SK-N-SH (cell line): ENCODE measurements around the gene C16orf74. TPM values are rescaled to one million over a fixed set of nuclear protein-coding genes. Genes with fewer than 3 reads are reported as not detected.

Experiments
- CTCF ChIA-PET: fragments of 300-600, 350-600 bp; formaldehyde crosslinking; extraction: SDS; loops from one replicate; lab custom pipeline; 2021; lab: Yijun Ruan, JAX
- POLR2A ChIA-PET: fragments of 350-600 bp; sonication (Branson Sonifier 250); formaldehyde crosslinking; extraction: SDS; loops from one replicate; lab custom pipeline; 2020; ENCODE audit warnings: antibody characterized with exemption, inconsistent platforms; lab: Yijun Ruan, JAX
- DNase-seq: peaks from one replicate; pipeline ENCODE4 v3.0.0; 2012
- H2AFZ ChIP-seq: fragments of 200-600 bp; sonication (generic); 2 replicates; pipeline ENCODE4 v1.8.1; 2016; ENCODE audit warnings: antibody characterized with exemption, mild to moderate bottlenecking, low read depth
- H3F3A ChIP-seq: fragments of 200-600 bp; sonication (generic); replicated peaks from 2 replicates; pipeline ENCODE3; 2016; ENCODE audit warnings: antibody characterized with exemption, mild to moderate bottlenecking; ENCODE audit not compliant: insufficient read depth
- H3K27ac ChIP-seq, 2 experiments: fragments of 200-500 bp in 1 of 2; fragments of 200-600 bp in 1 of 2; sonication (Bioruptor generic) in 1 of 2; sonication (generic), shearing (Covaris generic) in 1 of 2; 2 replicates each; pipeline versions ENCODE4 v1.5.1 to v1.6.1; 2014 to 2016; ENCODE audit warnings: low read depth in 2 of 2, inconsistent platforms in 1 of 2, low read length in 1 of 2, mild to moderate bottlenecking in 1 of 2, mixed read lengths in 1 of 2
- H3K27me3 ChIP-seq: fragments of 200-600 bp; sonication (generic), shearing (Covaris generic); 2 replicates; pipeline ENCODE4 v1.6.1; 2016; ENCODE audit warnings: mixed run types; ENCODE audit not compliant: insufficient read depth
- H3K36me3 ChIP-seq, 2 experiments: fragments of 200-500 bp in 1 of 2; fragments of 200-600 bp in 1 of 2; sonication (Bioruptor generic) in 1 of 2; sonication (generic) in 1 of 2; replicated peaks in 1 of 2; 2 replicates each; pipeline versions ENCODE3 to v1.5.1; 2014 to 2016; ENCODE audit warnings: low read length in 1 of 2, mild to moderate bottlenecking in 1 of 2; ENCODE audit not compliant: insufficient read depth in 2 of 2, control insufficient read depth in 1 of 2
- H3K4me1 ChIP-seq, 2 experiments: fragments of 200-500 bp in 1 of 2; fragments of 200-600 bp in 1 of 2; sonication (Bioruptor generic) in 1 of 2; sonication (generic), shearing (Covaris generic) in 1 of 2; 2 replicates each; pipeline versions ENCODE4 v1.5.1 to v1.6.1; 2014 to 2016; ENCODE audit warnings: low read depth in 1 of 2, low read length in 1 of 2, mixed run types in 1 of 2; ENCODE audit not compliant: insufficient read depth in 2 of 2, control insufficient read depth in 1 of 2
- H3K4me2 ChIP-seq: fragments of 200-600 bp; sonication (generic), shearing (Covaris generic); 2 replicates; pipeline ENCODE4 v1.6.1; 2017; ENCODE audit warnings: mixed run types
- H3K4me3 ChIP-seq, 2 experiments: fragments of 200-500 bp in 1 of 2; fragments of 200-600 bp in 1 of 2; sonication (Bioruptor generic) in 1 of 2; sonication (generic), shearing (Covaris generic) in 1 of 2; 2 replicates each; pipeline versions ENCODE4 v1.5.1 to v1.8.1; 2014 to 2016; ENCODE audit warnings: low read depth in 2 of 2, inconsistent platforms in 1 of 2, low read length in 1 of 2, mild to moderate bottlenecking in 1 of 2, mixed read lengths in 1 of 2, moderate library complexity in 1 of 2
- H3K79me2 ChIP-seq: fragments of 200-600 bp; sonication (generic); 2 replicates; pipeline ENCODE4 v1.8.1; 2017; ENCODE audit warnings: mild to moderate bottlenecking; ENCODE audit not compliant: insufficient read depth
- H3K9ac ChIP-seq: fragments of 200-600 bp; sonication (generic); 2 replicates; pipeline ENCODE4 v1.6.1; 2017; ENCODE audit warnings: mixed run types
- H3K9me2 ChIP-seq: fragments of 200-600 bp; sonication (generic); 2 replicates; pipeline ENCODE4 v1.6.1; 2017; ENCODE audit warnings: mixed run types
- H3K9me3 ChIP-seq: fragments of 200-600 bp; sonication (generic); 2 replicates; pipeline ENCODE4 v1.6.1; 2017; ENCODE audit warnings: mixed run types, mild to moderate bottlenecking, moderate library complexity
- H4K20me1 ChIP-seq: fragments of 200-600 bp; sonication (generic); 2 replicates; pipeline ENCODE4 v1.6.1; 2017; ENCODE audit warnings: mild to moderate bottlenecking, mixed run types; ENCODE audit not compliant: insufficient read depth
- CHD2 ChIP-seq: fragments of 150-350 bp; IDR thresholded peaks from 2 replicates; pipeline ENCODE4 v1.6.1; 2018; ENCODE audit warnings: low read length; ENCODE audit not compliant: partially characterized antibody
- CTCF ChIP-seq: fragments of 200-600 bp; sonication (generic); IDR thresholded peaks from 2 replicates; pipeline ENCODE4 v1.6.1; 2017; ENCODE audit warnings: antibody characterized with exemption, mild to moderate bottlenecking, moderate library complexity
- ELF1 ChIP-seq: IDR thresholded peaks from 2 replicates; pipeline ENCODE4 v1.4.0; 2012
- FOSL2 ChIP-seq: IDR thresholded peaks from 2 replicates; pipeline ENCODE4 v1.4.0; 2012; ENCODE audit warnings: low read depth, mild to moderate bottlenecking, moderate library complexity, borderline replicate concordance
- FOXJ3 ChIP-seq: sonication (generic); formaldehyde crosslinking; IDR thresholded peaks from 2 replicates; pipeline ENCODE4 v1.5.1; 2020; ENCODE audit warnings: mild to moderate bottlenecking, missing genetic modification reagents
- MXI1 ChIP-seq: IDR thresholded peaks from 2 replicates; pipeline ENCODE4 v1.6.1; 2012; ENCODE audit warnings: mild to moderate bottlenecking, low read depth, low read length, improper control_type of control experiment
- NFIC ChIP-seq: IDR thresholded peaks from 2 replicates; pipeline ENCODE4 v1.4.0; 2012; ENCODE audit warnings: borderline replicate concordance
- NRF1 ChIP-seq: IDR thresholded peaks from 2 replicates; pipeline ENCODE4 v1.6.1; 2012; ENCODE audit warnings: low read depth, mild to moderate bottlenecking, low read length
- POLR2AphosphoS5 ChIP-seq: IDR thresholded peaks from 2 replicates; pipeline ENCODE4 v1.6.1; 2012; ENCODE audit warnings: low read depth, low read length
- RCOR1 ChIP-seq: fragments of 150-350 bp; IDR thresholded peaks from 2 replicates; pipeline ENCODE4 v1.6.1; 2017; ENCODE audit warnings: antibody characterized with exemption, low read length
- RFX5 ChIP-seq: IDR thresholded peaks from 2 replicates; pipeline ENCODE4 v1.6.1; 2012; ENCODE audit warnings: mild to moderate bottlenecking, improper control_type of control experiment, low read length
- RXRA ChIP-seq: IDR thresholded peaks from 2 replicates; pipeline ENCODE4 v1.4.0; 2012; ENCODE audit warnings: low read depth, mild to moderate bottlenecking, borderline replicate concordance
- SIN3A ChIP-seq: IDR thresholded peaks from 2 replicates; pipeline ENCODE4 v1.6.1; 2012; ENCODE audit warnings: low read depth, mild to moderate bottlenecking, low read length, moderate library complexity, borderline replicate concordance
- USF1 ChIP-seq: IDR thresholded peaks from 2 replicates; pipeline ENCODE4 v1.4.0; 2012; ENCODE audit warnings: low read depth, borderline replicate concordance
- USF2 ChIP-seq: fragments of 150-350 bp; IDR thresholded peaks from 2 replicates; pipeline ENCODE4 v1.6.1; 2017; ENCODE audit warnings: antibody characterized with exemption, low read length, low read depth, borderline replicate concordance
- YY1 ChIP-seq: IDR thresholded peaks from 2 replicates; pipeline ENCODE4 v1.4.0; 2012; ENCODE audit warnings: low read depth, mild to moderate bottlenecking
- ZBTB33 ChIP-seq: IDR thresholded peaks from 2 replicates; pipeline ENCODE4 v1.4.0; 2012; ENCODE audit warnings: low read depth, borderline replicate concordance
- WGBS: methylation state at CpG from one replicate; pipeline ENCODE4 v1.1.6; 2017; ENCODE audit warnings: low lambda C conversion rate; 5-methylcytosine and 5-hydroxymethylcytosine counted together
- polyA plus RNA-seq, 3 experiments: library from polyadenylated mRNA; depleted of rRNA; stranded (reverse); fragments of >200 nt; gene quantifications; 2 replicates each; pipeline ENCODE4 v1.2.3, GENCODE V29; 2012

The C16orf74 gene
- polyA plus RNA-seq, 1 of the 3 experiments (the other 2 are of a cell fraction) = 27.2 TPM

- Histone ChIP-seq H3K9ac (no peak overlapping the region), H3K4me2 (no peak overlapping the region), H3K27ac (no peak overlapping the region), H3K27me3 (no peaks in the 10 kb centered on the region), H3F3A (no peaks in the 10 kb centered on the region), H3K36me3 (no peaks in the 10 kb centered on the region), H2AFZ (no peak overlapping the region), H3K4me3 (no peak overlapping the region), H3K4me1 (peaks cover 0 to 4% of the 10 kb centered on the region in 2 experiments; a peak in 1 of 4 replicates), H3K9me2 (no peaks in the 10 kb centered on the region), H4K20me1 (no peaks in the 10 kb centered on the region), H3K9me3 (no peaks in the 10 kb centered on the region), H3K79me2 (no peaks in the 10 kb centered on the region)
- 83% methylated on average over 14 of the region's 14 CpGs for WGBS
- no peak for DNase-seq
- ChIA-PET CTCF (interaction anchor here (3.2 to 3.5 kb wide), 2 partner anchors 20 kb away, joined by 10 to 15 read pairs; no protein-coding TSS in a partner anchor), POLR2A (no interaction called here)
- TF ChIP-seq FOSL2 (no peak), SIN3A (no peak), RFX5 (no peak), NRF1 (no peak), ELF1 (no peak), YY1 (no peak), ZBTB33 (no peak), USF1 (no peak), RXRA (no peak), RCOR1 (no peak)
Measured at GRCh38 chr16:85697431-85697830, 53.5 kb downstream of the C16orf74 start.

- no peak overlapping the region for H3K9ac ChIP-seq
- no peaks in the 10 kb centered on the region for H3K9me2 ChIP-seq
- H3K27me3 ChIP-seq = no peaks in the 10 kb centered on the region
- peaks cover 0 to 4% of the 10 kb centered on the region in 2 experiments; a peak in 1 of 4 replicates for H3K4me1 ChIP-seq
- no peaks in the 10 kb centered on the region for H3K9me3 ChIP-seq
- no peak overlapping the region for H3K4me2 ChIP-seq
- no peak overlapping the region for H2AFZ ChIP-seq
- 93% methylated on average over 8 of the region's 16 CpGs for WGBS
- no peaks in the 10 kb centered on the region for H3K79me2 ChIP-seq
- no peak overlapping the region for H3K4me3 ChIP-seq
- TF ChIP-seq CHD2 (no peak), CTCF (no peak), POLR2AphosphoS5 (no peak), SIN3A (no peak), MXI1 (no peak), USF1 (no peak), USF2 (no peak), FOXJ3 (CRISPR knock-in tag) (no peak), NFIC (no peak)
- ChIA-PET CTCF (interaction anchor here (0.9 to 3.5 kb wide), 3 partner anchors 20 to 39 kb away, joined by 3 to 15 read pairs (median 6); no protein-coding TSS in a partner anchor), POLR2A (no interaction called here)
- no peaks in the 10 kb centered on the region for H3F3A ChIP-seq
- no peaks in the 10 kb centered on the region for H3K36me3 ChIP-seq
- no peak overlapping the region for H3K27ac ChIP-seq
- no peak for DNase-seq
- H4K20me1 ChIP-seq = no peaks in the 10 kb centered on the region
Measured at GRCh38 chr16:85696781-85697180, 54.1 kb downstream of the C16orf74 start.
